ENCODE results near the gene CPNE8.

DNA sequence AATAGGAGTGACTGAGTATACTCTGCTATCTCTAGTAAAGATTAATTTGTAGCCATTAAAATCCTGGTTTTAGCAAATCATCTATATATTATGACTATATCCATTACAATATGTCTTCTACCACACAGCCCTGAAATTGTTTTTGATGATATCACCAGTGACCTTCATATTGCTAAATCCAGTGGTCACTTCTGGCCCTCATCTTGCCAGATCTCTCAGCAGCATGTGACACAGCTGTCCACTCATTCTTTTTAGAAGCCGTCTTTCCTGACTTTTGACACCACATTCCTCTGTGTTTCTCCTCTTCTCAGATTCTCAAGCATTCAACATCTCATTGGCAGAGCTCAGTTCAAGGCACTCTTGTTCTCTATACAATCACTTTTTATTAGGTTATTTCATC, 54.9 kb downstream of the CPNE8 start:
- TF ChIP-seq, protein P1, sequence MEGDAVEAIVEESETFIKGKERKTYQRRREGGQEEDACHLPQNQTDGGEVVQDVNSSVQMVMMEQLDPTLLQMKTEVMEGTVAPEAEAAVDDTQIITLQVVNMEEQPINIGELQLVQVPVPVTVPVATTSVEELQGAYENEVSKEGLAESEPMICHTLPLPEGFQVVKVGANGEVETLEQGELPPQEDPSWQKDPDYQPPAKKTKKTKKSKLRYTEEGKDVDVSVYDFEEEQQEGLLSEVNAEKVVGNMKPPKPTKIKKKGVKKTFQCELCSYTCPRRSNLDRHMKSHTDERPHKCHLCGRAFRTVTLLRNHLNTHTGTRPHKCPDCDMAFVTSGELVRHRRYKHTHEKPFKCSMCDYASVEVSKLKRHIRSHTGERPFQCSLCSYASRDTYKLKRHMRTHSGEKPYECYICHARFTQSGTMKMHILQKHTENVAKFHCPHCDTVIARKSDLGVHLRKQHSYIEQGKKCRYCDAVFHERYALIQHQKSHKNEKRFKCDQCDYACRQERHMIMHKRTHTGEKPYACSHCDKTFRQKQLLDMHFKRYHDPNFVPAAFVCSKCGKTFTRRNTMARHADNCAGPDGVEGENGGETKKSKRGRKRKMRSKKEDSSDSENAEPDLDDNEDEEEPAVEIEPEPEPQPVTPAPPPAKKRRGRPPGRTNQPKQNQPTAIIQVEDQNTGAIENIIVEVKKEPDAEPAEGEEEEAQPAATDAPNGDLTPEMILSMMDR (conservative IDR thresholded peaks at IDR 0.05; ENCODE audit: low read depth, low read length) = no peak
- TF ChIP-seq, protein P2, sequence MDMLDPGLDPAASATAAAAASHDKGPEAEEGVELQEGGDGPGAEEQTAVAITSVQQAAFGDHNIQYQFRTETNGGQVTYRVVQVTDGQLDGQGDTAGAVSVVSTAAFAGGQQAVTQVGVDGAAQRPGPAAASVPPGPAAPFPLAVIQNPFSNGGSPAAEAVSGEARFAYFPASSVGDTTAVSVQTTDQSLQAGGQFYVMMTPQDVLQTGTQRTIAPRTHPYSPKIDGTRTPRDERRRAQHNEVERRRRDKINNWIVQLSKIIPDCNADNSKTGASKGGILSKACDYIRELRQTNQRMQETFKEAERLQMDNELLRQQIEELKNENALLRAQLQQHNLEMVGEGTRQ (IDR thresholded peaks at IDR 0.05; ENCODE audit: low read depth, low read length) = no peak
- TF ChIP-seq POLR2A (IDR thresholded peaks at IDR 0.05; ENCODE audit: low read depth, low read length) (no peak), NFE2L2 (IDR thresholded peaks at IDR 0.05; ENCODE audit: low read depth, low read length) (no peak), MAFK (IDR thresholded peaks at IDR 0.05; ENCODE audit: low read depth, low read length) (no peak)
